ENCODE measurements around the gene RIC1. TPM values are rescaled to one million over a fixed set of nuclear protein-coding genes. Genes with fewer than 3 reads are reported as not detected.

The RIC1 gene
- polyA plus RNA-seq, 1 of the 3 experiments (the other 2 are of a cell fraction) = 21.9 TPM

DNA sequence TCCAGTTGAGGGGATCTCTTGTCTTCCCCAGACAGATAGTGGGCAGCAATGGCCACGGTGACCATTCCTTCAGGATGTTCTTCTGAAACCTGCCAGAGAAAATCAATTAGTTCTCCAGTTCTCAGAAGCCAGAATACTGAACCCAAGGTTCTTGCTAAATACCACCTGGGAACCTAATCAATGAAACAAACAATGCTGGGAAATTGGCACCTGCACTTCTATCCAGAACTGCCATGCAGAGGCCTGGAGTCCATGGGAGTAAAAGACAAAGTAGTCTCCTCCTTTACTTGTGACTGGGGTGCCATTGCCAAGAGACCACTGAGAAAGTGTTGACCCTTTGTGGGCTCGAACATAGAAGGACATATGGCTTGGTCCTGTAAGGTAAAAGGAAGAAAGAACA lies 158.3 kb downstream of the RIC1 start:
- Histone ChIP-seq H3K4me1 (ENCODE audit: control insufficient read depth in 1 of 2, insufficient read depth in 2 of 2, low read depth in 1 of 2, low read length in 1 of 2) (no peaks in the 10 kb centered on the region), H3K27ac (ENCODE audit: low read depth in 2 of 2, low read length in 1 of 2) (no peak overlapping the region), H3K9ac (no peak overlapping the region), H3K9me3 (no peaks in the 10 kb centered on the region), H3K4me2 (no peak overlapping the region), H3K36me3 (replicated peaks in 1 of 2; ENCODE audit: control insufficient read depth in 1 of 2, insufficient read depth in 2 of 2, low read length in 1 of 2) (peaks cover 24 to 33% of the 10 kb centered on the region in 2 experiments), H2AFZ (ENCODE audit: low read depth) (no peak overlapping the region), H3K79me2 (ENCODE audit: insufficient read depth) (no peaks in the 10 kb centered on the region), H3F3A (replicated peaks; ENCODE audit: insufficient read depth) (peaks cover 9% of the 10 kb centered on the region), H3K4me3 (ENCODE audit: low read depth in 2 of 2, low read length in 1 of 2) (no peak overlapping the region), H3K27me3 (ENCODE audit: insufficient read depth) (no peaks in the 10 kb centered on the region), H3K9me2 (no peaks in the 10 kb centered on the region), H4K20me1 (ENCODE audit: insufficient read depth) (no peaks in the 10 kb centered on the region)
- POLR2A ChIA-PET = no interaction called here
- no peak for DNase-seq
- WGBS (ENCODE audit: low lambda C conversion rate) = 89% methylated on average over 2 of the region's 2 CpGs
- TF ChIP-seq SIN3A (IDR thresholded peaks at IDR 0.05; ENCODE audit: borderline replicate concordance, low read depth, low read length) = no peak
- no peak for TF ChIP-seq EZH2phosphoT487 (IDR thresholded peaks at IDR 0.05; ENCODE audit: borderline replicate concordance, low read depth)
- TF ChIP-seq GABPA (IDR thresholded peaks at IDR 0.05; ENCODE audit: low read depth) = no peak
- TF ChIP-seq IRF3 (IDR thresholded peaks at IDR 0.05; ENCODE audit: low read depth, low read length) = no peak
- no peak for TF ChIP-seq SMC3 (IDR thresholded peaks at IDR 0.05; ENCODE audit: low read depth, low read length)
- no peak for TF ChIP-seq TEAD4 (IDR thresholded peaks at IDR 0.05; ENCODE audit: borderline replicate concordance, insufficient read depth)
- no peak for TF ChIP-seq ELF1 (IDR thresholded peaks at IDR 0.05)
- no peak for TF ChIP-seq EP300 (IDR thresholded peaks at IDR 0.05; ENCODE audit: borderline replicate concordance in 1 of 2, low read depth in 1 of 2, low read length in 1 of 2)
- no peak for TF ChIP-seq FOSL2 (IDR thresholded peaks at IDR 0.05; ENCODE audit: borderline replicate concordance, low read depth)
- TF ChIP-seq, protein P1, sequence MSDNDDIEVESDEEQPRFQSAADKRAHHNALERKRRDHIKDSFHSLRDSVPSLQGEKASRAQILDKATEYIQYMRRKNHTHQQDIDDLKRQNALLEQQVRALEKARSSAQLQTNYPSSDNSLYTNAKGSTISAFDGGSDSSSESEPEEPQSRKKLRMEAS (IDR thresholded peaks at IDR 0.05; ENCODE audit: low read depth) = no peak
- TF ChIP-seq, protein P2, sequence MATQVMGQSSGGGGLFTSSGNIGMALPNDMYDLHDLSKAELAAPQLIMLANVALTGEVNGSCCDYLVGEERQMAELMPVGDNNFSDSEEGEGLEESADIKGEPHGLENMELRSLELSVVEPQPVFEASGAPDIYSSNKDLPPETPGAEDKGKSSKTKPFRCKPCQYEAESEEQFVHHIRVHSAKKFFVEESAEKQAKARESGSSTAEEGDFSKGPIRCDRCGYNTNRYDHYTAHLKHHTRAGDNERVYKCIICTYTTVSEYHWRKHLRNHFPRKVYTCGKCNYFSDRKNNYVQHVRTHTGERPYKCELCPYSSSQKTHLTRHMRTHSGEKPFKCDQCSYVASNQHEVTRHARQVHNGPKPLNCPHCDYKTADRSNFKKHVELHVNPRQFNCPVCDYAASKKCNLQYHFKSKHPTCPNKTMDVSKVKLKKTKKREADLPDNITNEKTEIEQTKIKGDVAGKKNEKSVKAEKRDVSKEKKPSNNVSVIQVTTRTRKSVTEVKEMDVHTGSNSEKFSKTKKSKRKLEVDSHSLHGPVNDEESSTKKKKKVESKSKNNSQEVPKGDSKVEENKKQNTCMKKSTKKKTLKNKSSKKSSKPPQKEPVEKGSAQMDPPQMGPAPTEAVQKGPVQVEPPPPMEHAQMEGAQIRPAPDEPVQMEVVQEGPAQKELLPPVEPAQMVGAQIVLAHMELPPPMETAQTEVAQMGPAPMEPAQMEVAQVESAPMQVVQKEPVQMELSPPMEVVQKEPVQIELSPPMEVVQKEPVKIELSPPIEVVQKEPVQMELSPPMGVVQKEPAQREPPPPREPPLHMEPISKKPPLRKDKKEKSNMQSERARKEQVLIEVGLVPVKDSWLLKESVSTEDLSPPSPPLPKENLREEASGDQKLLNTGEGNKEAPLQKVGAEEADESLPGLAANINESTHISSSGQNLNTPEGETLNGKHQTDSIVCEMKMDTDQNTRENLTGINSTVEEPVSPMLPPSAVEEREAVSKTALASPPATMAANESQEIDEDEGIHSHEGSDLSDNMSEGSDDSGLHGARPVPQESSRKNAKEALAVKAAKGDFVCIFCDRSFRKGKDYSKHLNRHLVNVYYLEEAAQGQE (IDR thresholded peaks at IDR 0.05; ENCODE audit: low read depth, low read length) = no peak
- TF ChIP-seq YY1 (IDR thresholded peaks at IDR 0.05; ENCODE audit: low read depth) = no peak
- TF ChIP-seq POLR2AphosphoS5 (IDR thresholded peaks at IDR 0.05; ENCODE audit: low read depth, low read length) = no peak
- TF ChIP-seq RAD21 (IDR thresholded peaks at IDR 0.05; ENCODE audit: low read length) = no peak
- TF ChIP-seq CHD2 (IDR thresholded peaks at IDR 0.05; ENCODE audit: low read length, partially characterized antibody) = no peak
- TF ChIP-seq RXRA (IDR thresholded peaks at IDR 0.05; ENCODE audit: borderline replicate concordance, low read depth) = no peak
- TF ChIP-seq FOXJ3 (CRISPR knock-in tag; IDR thresholded peaks at IDR 0.05) = no peak
- TF ChIP-seq PBX3 (IDR thresholded peaks at IDR 0.05) = no peak
- TF ChIP-seq NRF1 (IDR thresholded peaks at IDR 0.05; ENCODE audit: low read depth, low read length) = no peak
- CTCF ChIA-PET = interaction anchor here (2.1 kb wide), 1 partner anchor 12 kb away, joined by 7 read pairs; no protein-coding TSS in a partner anchor

Data from SK-N-SH (cell line).